Posterior cingulate gyrus (tissue), 11 donors: ENCODE measurements around the gene SMAD6.

ENCODE experiments used
- DNase-seq, 10 donors: peaks; one replicate each; pipeline versions ENCODE4 v3.0.0 to v3.0.0-alpha.2; 2020 to 2021; ENCODE audit warnings: mixed read lengths in 3 of 10
- intact Hi-C: fragments of 100-400 bp; cut with DNase I; formaldehyde crosslinking; loops from one replicate; pipeline ENCODE4 v1.15.1; 2023

Gene SMAD6

GRCh38 chr15:66767240-66767659 lies 65.2 kb downstream of the SMAD6 start:
- peak in 1 of 10 donors; percentile 53 for DNase-seq
- intact Hi-C loops = no loop called here

- peak in 1 of 10 donors; percentile 53 for DNase-seq
- intact Hi-C loops = no loop called here
Observed at GRCh38 chr15:66768987-66769386, 67.0 kb downstream of the SMAD6 start.

GRCh38 chr15:66770518-66771350 lies 68.7 kb downstream of the SMAD6 start:
- DNase-seq = peak in 1 of 10 donors; percentile 31
- intact Hi-C loops = loop anchor here (5.0 kb wide), 2 partner anchors 153 to 168 kb away; no protein-coding TSS in a partner anchor

GRCh38 chr15:66771351-66771650 lies 69.3 kb downstream of the SMAD6 start:
- intact Hi-C loops = loop anchor here (5.0 kb wide), 2 partner anchors 154 to 169 kb away; no protein-coding TSS in a partner anchor
- peak in 1 of 10 donors; percentile 66 for DNase-seq

GRCh38 chr15:66772604-66773128 lies 70.6 kb downstream of the SMAD6 start:
- intact Hi-C loops = loop anchor here (2.0 to 5.0 kb wide), 3 partner anchors 70 to 170 kb away; partner anchors contain the start of gene SMAD6

GRCh38 chr15:66773129-66773873 lies 71.3 kb downstream of the SMAD6 start:
- DNase-seq = peak in 1 of 10 donors; percentile 61
- intact Hi-C loops = loop anchor here (2.0 to 5.0 kb wide), 3 partner anchors 70 to 171 kb away; partner anchors contain the start of gene SMAD6

More at GRCh38 chr15:66772604-66773128, 70.6 kb downstream of the SMAD6 start:
- peak in 1 of 10 donors; percentile 42 for DNase-seq

GRCh38 chr15:66774001-66774814 lies 72.2 kb downstream of the SMAD6 start:
- intact Hi-C loops = loop anchor here (5.0 kb wide), 2 partner anchors 157 to 172 kb away; no protein-coding TSS in a partner anchor
- peak; percentile 46 to 94 (median 70) for DNase-seq

- intact Hi-C loops = no loop called here
- DNase-seq = peak in 1 of 10 donors; percentile 79
Observed at GRCh38 chr15:66775127-66776105, 73.4 kb downstream of the SMAD6 start.

- peak in 1 of 10 donors; percentile 42 for DNase-seq
- intact Hi-C loops = no loop called here
Observed at GRCh38 chr15:66777054-66777453, 75.0 kb downstream of the SMAD6 start.

- intact Hi-C loops = no loop called here
- peak in 1 of 10 donors; percentile 76 for DNase-seq
Observed at GRCh38 chr15:66777596-66778313, 75.7 kb downstream of the SMAD6 start.

- DNase-seq = peak in 1 of 10 donors; percentile 45
- intact Hi-C loops = no loop called here
Observed at GRCh38 chr15:66778314-66778665, 76.3 kb downstream of the SMAD6 start.

- intact Hi-C loops = no loop called here
- DNase-seq = peak in 1 of 10 donors; percentile 59
Observed at GRCh38 chr15:66778716-66779115, 76.7 kb downstream of the SMAD6 start.

- intact Hi-C loops = no loop called here
- DNase-seq = peak in 1 of 10 donors; percentile 53
Observed at GRCh38 chr15:66779331-66780009, 77.4 kb downstream of the SMAD6 start.

GRCh38 chr15:66780172-66780972 lies 78.3 kb downstream of the SMAD6 start:
- peak in 2 of 10 donors; percentile 25 to 87 for DNase-seq
- intact Hi-C loops = no loop called here

GRCh38 chr15:66780973-66781718 lies 79.1 kb downstream of the SMAD6 start:
- intact Hi-C loops = no loop called here
- peak in 1 of 10 donors; percentile 82 for DNase-seq

GRCh38 chr15:66782785-66783184 lies 80.7 kb downstream of the SMAD6 start:
- peak in 1 of 10 donors; percentile 43 for DNase-seq
- intact Hi-C loops = no loop called here
